IMR-90 (cell line): ENCODE measurements around the gene SPOCK3. TPM values are rescaled to one million over a fixed set of nuclear protein-coding genes. Genes with fewer than 3 reads are reported as not detected.

Experiments used
- ATAC-seq: fragments of 200-7000 bp; cut with Tn5 transposase; 2 replicates; pipeline ENCODE4 v1.9.1; 2020; ENCODE audit warnings: low read depth, mild to moderate bottlenecking, moderate library complexity
- BruUV-seq: library from RNA; stranded (reverse); fragments of 400-500 nt; replicated peaks from 2 replicates; lab custom pipeline; 2021; lab: Mats Ljungman, UMichigan
- CTCF ChIA-PET: fragments of 300-600 bp; formaldehyde crosslinking; extraction: SDS; loops from one replicate; lab custom pipeline; 2021; ENCODE audit warnings: antibody characterized with exemption; lab: Yijun Ruan, JAX
- POLR2A ChIA-PET: fragments of 300-600 bp; sonication (Branson Sonifier 250); formaldehyde crosslinking; loops from one replicate; lab custom pipeline; 2022; ENCODE audit warnings: antibody characterized with exemption; ENCODE audit not compliant: unreplicated experiment; lab: Charles Lee
- DNase-seq: peaks from one replicate; pipeline ENCODE4 v3.0.0; 2013
- H2AFZ ChIP-seq: replicated peaks from 2 replicates; pipeline ENCODE3; 2013; ENCODE audit warnings: low read length, mild to moderate bottlenecking; ENCODE audit not compliant: poor library complexity
- H2AK5ac ChIP-seq: 2 replicates; pipeline ENCODE4 v1.6.1; 2013; ENCODE audit warnings: low read depth, low read length, inconsistent platforms
- H2AK9ac ChIP-seq: replicated peaks from 2 replicates; pipeline ENCODE3; 2013; ENCODE audit warnings: mild to moderate bottlenecking, low read depth, low read length, moderate library complexity; ENCODE audit not compliant: poor library complexity
- H2BK120ac ChIP-seq: 2 replicates; pipeline ENCODE4 v1.6.1; 2013; ENCODE audit warnings: low read depth, low read length, inconsistent platforms
- H2BK15ac ChIP-seq: 3 replicates; pipeline ENCODE4 v1.6.1; 2013; ENCODE audit warnings: low read depth, low read length, inconsistent platforms
- H2BK20ac ChIP-seq: 2 replicates; pipeline ENCODE4 v1.6.1; 2013; ENCODE audit warnings: low read depth, mild to moderate bottlenecking, inconsistent platforms, low read length, moderate library complexity
- H2BK5ac ChIP-seq: 2 replicates; pipeline ENCODE4 v1.6.1; 2013; ENCODE audit warnings: mild to moderate bottlenecking, low read depth, low read length, inconsistent platforms; ENCODE audit not compliant: poor library complexity, severe bottlenecking
- H3K14ac ChIP-seq: replicated peaks from 2 replicates; pipeline ENCODE4 v1.6.1; 2013; ENCODE audit warnings: low read depth, low read length, inconsistent platforms
- H3K18ac ChIP-seq: 2 replicates; pipeline ENCODE4 v1.6.1; 2013; ENCODE audit warnings: low read depth, low read length, control low read depth
- H3K23ac ChIP-seq: 2 replicates; pipeline ENCODE4 v1.6.1; 2013; ENCODE audit warnings: low read depth, low read length, inconsistent platforms
- H3K27ac ChIP-seq: 2 replicates; pipeline ENCODE4 v1.5.1; 2013; ENCODE audit warnings: mild to moderate bottlenecking, control low read depth, low read length; ENCODE audit not compliant: insufficient read depth
- H3K27me3 ChIP-seq: 2 replicates; pipeline ENCODE4 v1.6.1; 2013; ENCODE audit warnings: low read length; ENCODE audit not compliant: control insufficient read depth, insufficient read depth
- H3K36me3 ChIP-seq: 2 replicates; pipeline ENCODE4 v1.6.1; 2013; ENCODE audit warnings: low read length, mixed read lengths; ENCODE audit not compliant: control insufficient read depth, insufficient read depth
- H3K4ac ChIP-seq: 2 replicates; pipeline ENCODE4 v1.6.1; 2013; ENCODE audit warnings: low read depth, low read length, inconsistent platforms
- H3K4me1 ChIP-seq: 2 replicates; pipeline ENCODE4 v1.6.1; 2013; ENCODE audit warnings: low read length, mixed read lengths; ENCODE audit not compliant: control insufficient read depth, insufficient read depth
- H3K4me2 ChIP-seq: 2 replicates; pipeline ENCODE4 v1.6.1; 2013; ENCODE audit warnings: low read depth, mild to moderate bottlenecking, control low read depth, low read length, moderate library complexity
- H3K4me3 ChIP-seq: 2 replicates; pipeline ENCODE4 v1.5.1; 2013; ENCODE audit warnings: low read depth, mild to moderate bottlenecking, control low read depth, low read length, moderate library complexity; ENCODE audit not compliant: insufficient read depth
- H3K56ac ChIP-seq: 2 replicates; pipeline ENCODE4 v1.6.1; 2013; ENCODE audit warnings: low read length, inconsistent platforms; ENCODE audit not compliant: insufficient read depth; ENCODE audit errors: extremely low read depth
- H3K79me1 ChIP-seq, 2 experiments: 2 replicates each; pipeline ENCODE4 v1.6.1; 2013; ENCODE audit warnings: low read length in 2 of 2, inconsistent platforms in 1 of 2, low read depth in 1 of 2
- H3K9ac ChIP-seq: 2 replicates; pipeline ENCODE4 v1.6.1; 2013; ENCODE audit warnings: low read depth, low read length, control low read depth
- H3K9me1 ChIP-seq: 2 replicates; pipeline ENCODE4 v1.6.1; 2013; ENCODE audit warnings: low read length, inconsistent platforms; ENCODE audit not compliant: insufficient read depth
- H3K9me3 ChIP-seq: 2 replicates; pipeline ENCODE4 v1.6.1; 2013; ENCODE audit warnings: low read length; ENCODE audit not compliant: control insufficient read depth, insufficient read depth
- H4K20me1 ChIP-seq: 2 replicates; pipeline ENCODE4 v1.6.1; 2013; ENCODE audit warnings: low read length, inconsistent platforms; ENCODE audit not compliant: insufficient read depth
- H4K5ac ChIP-seq: 2 replicates; pipeline ENCODE4 v1.6.1; 2013; ENCODE audit warnings: mild to moderate bottlenecking, low read depth, low read length, control low read depth
- H4K8ac ChIP-seq, 2 experiments: 2 replicates each; pipeline ENCODE4 v1.6.1; 2013; ENCODE audit warnings: low read depth in 2 of 2, low read length in 2 of 2, control low read depth in 1 of 2, inconsistent platforms in 1 of 2
- H4K91ac ChIP-seq: 2 replicates; pipeline ENCODE4 v1.6.1; 2013; ENCODE audit warnings: low read depth, low read length, inconsistent platforms; ENCODE audit not compliant: insufficient read depth
- BHLHE40 ChIP-seq: fragments of 150-350 bp; IDR thresholded peaks from 2 replicates; pipeline ENCODE4 v1.6.1; 2016; ENCODE audit warnings: mild to moderate bottlenecking, low read depth, low read length
- CEBPB ChIP-seq: IDR thresholded peaks from 2 replicates; pipeline ENCODE4 v1.6.1; 2012; ENCODE audit warnings: low read depth, low read length, improper control_type of control experiment
- CHD1 ChIP-seq: IDR thresholded peaks from 2 replicates; pipeline ENCODE4 v1.6.1; 2012; ENCODE audit warnings: low read depth, low read length, improper control_type of control experiment
- CTCF ChIP-seq: conservative IDR thresholded peaks from 2 replicates; pipeline ENCODE4 v1.5.1; 2012; ENCODE audit warnings: mild to moderate bottlenecking, low read depth, low read length, improper control_type of control experiment
- ELK1 ChIP-seq: fragments of 150-350 bp; IDR thresholded peaks from 2 replicates; pipeline ENCODE4 v1.6.1; 2016; ENCODE audit warnings: low read depth, mild to moderate bottlenecking, low read length, moderate library complexity, borderline replicate concordance
- MAZ ChIP-seq: IDR thresholded peaks from 2 replicates; pipeline ENCODE4 v1.6.1; 2012; ENCODE audit warnings: low read depth, mild to moderate bottlenecking, low read length, improper control_type of control experiment, moderate library complexity, borderline replicate concordance
- MXI1 ChIP-seq: IDR thresholded peaks from 2 replicates; pipeline ENCODE4 v1.6.1; 2012; ENCODE audit warnings: low read depth, mild to moderate bottlenecking, low read length, moderate library complexity, borderline replicate concordance
- RAD21 ChIP-seq: IDR thresholded peaks from 2 replicates; pipeline ENCODE4 v1.6.1; 2012; ENCODE audit warnings: low read length, improper control_type of control experiment
- RCOR1 ChIP-seq: IDR thresholded peaks from 2 replicates; pipeline ENCODE4 v1.6.1; 2012; ENCODE audit warnings: mild to moderate bottlenecking, low read length, improper control_type of control experiment; ENCODE audit not compliant: insufficient replicate concordance
- RFX5 ChIP-seq: IDR thresholded peaks from 2 replicates; pipeline ENCODE4 v1.8.0; 2012; ENCODE audit warnings: low read depth, mild to moderate bottlenecking, low read length, moderate library complexity
- SMC3 ChIP-seq: fragments of 150-350 bp; IDR thresholded peaks from 2 replicates; pipeline ENCODE4 v1.6.1; 2016; ENCODE audit warnings: low read depth, mild to moderate bottlenecking, antibody characterized with exemption, low read length, moderate library complexity
- USF2 ChIP-seq: fragments of 150-350 bp; IDR thresholded peaks from 2 replicates; pipeline ENCODE4 v1.6.1; 2017; ENCODE audit warnings: mild to moderate bottlenecking, antibody characterized with exemption, low read length, low read depth
- WGBS, 2 experiments: methylation state at CpG; one replicate each; pipeline versions ENCODE4 v1.1.5 to v1.1.7; 2013; ENCODE audit warnings: missing lambda C conversion rate in 2 of 2; ENCODE audit not compliant: insufficient read length in 1 of 2; ENCODE audit errors: extremely low coverage in 2 of 2; 5-methylcytosine and 5-hydroxymethylcytosine counted together
- dilution Hi-C: fragments of 300-500 bp; cut with HindIII; formaldehyde crosslinking; loops from one replicate; pipeline ENCODE4 v1.14.3; 2018; ENCODE audit warnings: low sequenced_read_pairs; ENCODE audit not compliant: unreplicated experiment
- in situ Hi-C: fragments of 300-500 bp; cut with MboI; formaldehyde crosslinking; loops from 3 replicates; pipeline ENCODE4 v1.14.3; 2019; ENCODE audit warnings: low sequenced_read_pairs, inconsistent platforms, mixed read lengths
- intact Hi-C: fragments of 100-400 bp; cut with micrococcal nuclease; formaldehyde crosslinking; loops from 2 replicates; pipeline ENCODE4 v1.10.0; 2022
- polyA plus RNA-seq, 3 experiments: library from polyadenylated mRNA; depleted of rRNA; stranded (reverse); fragments of >200 nt; gene quantifications; 2 replicates each; pipeline ENCODE4 v1.2.3, GENCODE V29; 2012; ENCODE audit warnings: low replicate concordance in 1 of 3
- total RNA-seq: library from RNA; depleted of rRNA; stranded (reverse); fragments of >200 nt; gene quantifications from 2 replicates; pipeline ENCODE4 v1.2.3, GENCODE V29; 2012

The SPOCK3 gene
- total and polyA plus RNA-seq, 2 of the 4 experiments (the other 2 are of a cell fraction): not detected

GRCh38 chr4:167034983-167035382 is 199.3 kb downstream of the SPOCK3 start:
- no peak for DNase-seq
- H2AK9ac ChIP-seq: no peak overlapping the region
- H4K8ac ChIP-seq: no peak overlapping the region
- no peaks in the 10 kb centered on the region for H3K4me1 ChIP-seq
- H3K14ac ChIP-seq: no peak overlapping the region
- no peaks in the 10 kb centered on the region for H3K9me1 ChIP-seq
- no peak overlapping the region for H2AK5ac ChIP-seq
- no peak overlapping the region for H2BK15ac ChIP-seq
- CTCF ChIA-PET: no interaction called here
- H3K56ac ChIP-seq: no peak overlapping the region
- no CpG with 5 or more reads among the region's 2 CpGs for WGBS, 2 experiments
- no peaks in the 10 kb centered on the region for H3K36me3 ChIP-seq
- H3K27me3 ChIP-seq: no peaks in the 10 kb centered on the region
- H3K4ac ChIP-seq: no peak overlapping the region
- no peak overlapping the region for H2BK120ac ChIP-seq
- H3K9ac ChIP-seq: no peak overlapping the region
- H4K20me1 ChIP-seq: no peaks in the 10 kb centered on the region
- H2BK5ac ChIP-seq: no peak overlapping the region
- POLR2A ChIA-PET: interaction anchor here (0.6 kb wide), 1 partner anchor 8 kb away, joined by 3 read pairs; no protein-coding TSS in a partner anchor
- in situ Hi-C loops: no loop called here
- no peak overlapping the region for H2BK20ac ChIP-seq
- intact Hi-C loops: no loop called here
- no peak overlapping the region for H4K5ac ChIP-seq
- H4K91ac ChIP-seq: no peak overlapping the region
- dilution Hi-C loops: no loop called here
- no peak overlapping the region for H3K18ac ChIP-seq
- ATAC-seq: no peak
- TF ChIP-seq SMC3 (no peak), MXI1 (no peak), RAD21 (no peak), BHLHE40 (no peak), CHD1 (no peak), CEBPB (no peak), RFX5 (no peak), CTCF (no peak), ELK1 (no peak), MAZ (no peak), RCOR1 (no peak), USF2 (no peak)
- H3K23ac ChIP-seq: no peak overlapping the region
- no peak overlapping the region for H3K4me2 ChIP-seq
- no peaks in the 10 kb centered on the region for H3K9me3 ChIP-seq
- H2AFZ ChIP-seq: no peak overlapping the region
- no peak overlapping the region for H3K27ac ChIP-seq
- no peaks in the 10 kb centered on the region for H3K79me1 ChIP-seq
- BruUV-seq: no TSS peak
- H3K4me3 ChIP-seq: no peak overlapping the region
